H9 (cell line): Measurements from ENCODE around the gene CKLF. TPM values are rescaled to one million over a fixed set of nuclear protein-coding genes. Genes with fewer than 3 reads are reported as not detected.

Experiments used
- DNase-seq: peaks from one replicate; pipeline ENCODE4 v3.0.0-alpha.2; 2017
- H2AFZ ChIP-seq: one replicate; pipeline ENCODE4 v1.6.1; 2013; ENCODE audit warnings: mild to moderate bottlenecking, low read length, control low read depth, moderate library complexity
- H2AK5ac ChIP-seq: 2 replicates; pipeline ENCODE4 v1.6.1; 2013; ENCODE audit warnings: low read length, control low read depth, mixed read lengths; ENCODE audit not compliant: insufficient read length
- H2BK120ac ChIP-seq: one replicate; pipeline ENCODE4 v1.6.1; 2013; ENCODE audit warnings: low read depth, mild to moderate bottlenecking, low read length, control low read depth, inconsistent platforms; ENCODE audit not compliant: poor library complexity, severe bottlenecking
- H2BK12ac ChIP-seq: 2 replicates; pipeline ENCODE4 v1.6.1; 2013; ENCODE audit warnings: low read length, control low read depth, mixed read lengths, low read depth; ENCODE audit not compliant: insufficient read length
- H2BK15ac ChIP-seq: 2 replicates; pipeline ENCODE4 v1.6.1; 2013; ENCODE audit warnings: low read depth, low read length, control low read depth
- H2BK20ac ChIP-seq: one replicate; pipeline ENCODE4 v1.6.1; 2013; ENCODE audit warnings: low read depth, mild to moderate bottlenecking, low read length, control low read depth, inconsistent platforms; ENCODE audit not compliant: poor library complexity, severe bottlenecking
- H2BK5ac ChIP-seq: 2 replicates; pipeline ENCODE4 v1.6.1; 2013; ENCODE audit warnings: low read length, control low read depth, mixed read lengths; ENCODE audit not compliant: insufficient read length
- H3K14ac ChIP-seq: 2 replicates; pipeline ENCODE4 v1.6.1; 2013; ENCODE audit warnings: low read length, control low read depth; ENCODE audit not compliant: insufficient read depth
- H3K18ac ChIP-seq: 2 replicates; pipeline ENCODE4 v1.6.1; 2013; ENCODE audit warnings: low read depth, mild to moderate bottlenecking, mixed read lengths, low read length, control low read depth; ENCODE audit not compliant: insufficient read length
- H3K23ac ChIP-seq: 2 replicates; pipeline ENCODE4 v1.6.1; 2013; ENCODE audit warnings: low read length, control low read depth, mixed read lengths, low read depth; ENCODE audit not compliant: insufficient read length
- H3K23me2 ChIP-seq: 2 replicates; pipeline ENCODE4 v1.6.1; 2013; ENCODE audit warnings: low read depth, mild to moderate bottlenecking, mixed read lengths, low read length, control low read depth; ENCODE audit not compliant: insufficient read length, poor library complexity, severe bottlenecking
- H3K27ac ChIP-seq: 2 replicates; pipeline ENCODE4 v1.5.1; 2013; ENCODE audit warnings: low read length, control low read depth, mixed read lengths, low read depth; ENCODE audit not compliant: insufficient read length
- H3K27me3 ChIP-seq: 2 replicates; pipeline ENCODE4 v1.6.1; 2013; ENCODE audit warnings: low read length, control low read depth, inconsistent platforms; ENCODE audit not compliant: insufficient read depth
- H3K4ac ChIP-seq: 2 replicates; pipeline ENCODE4 v1.6.1; 2013; ENCODE audit warnings: low read depth, mild to moderate bottlenecking, control low read depth, inconsistent platforms, low read length, moderate library complexity
- H3K4me1 ChIP-seq: 2 replicates; pipeline ENCODE4 v1.6.1; 2013; ENCODE audit warnings: low read length, control low read depth, inconsistent platforms; ENCODE audit not compliant: insufficient read depth
- H3K4me2 ChIP-seq: 2 replicates; pipeline ENCODE4 v1.6.1; 2013; ENCODE audit warnings: low read length, control low read depth, mixed read lengths; ENCODE audit not compliant: insufficient read length, insufficient read depth
- H3K56ac ChIP-seq: 2 replicates; pipeline ENCODE4 v1.6.1; 2013; ENCODE audit warnings: low read depth, mild to moderate bottlenecking, mixed read lengths, low read length, control low read depth; ENCODE audit not compliant: insufficient read length
- H3K79me1 ChIP-seq: 2 replicates; pipeline ENCODE4 v1.6.1; 2013; ENCODE audit warnings: low read depth, mild to moderate bottlenecking, moderate library complexity, low read length, control low read depth, inconsistent platforms; ENCODE audit not compliant: insufficient read depth, poor library complexity, severe bottlenecking
- H3K79me2 ChIP-seq: 2 replicates; pipeline ENCODE4 v1.6.1; 2013; ENCODE audit warnings: low read length, control low read depth, inconsistent platforms; ENCODE audit not compliant: insufficient read depth
- H3K9ac ChIP-seq: 2 replicates; pipeline ENCODE4 v1.6.1; 2013; ENCODE audit warnings: low read length, control low read depth, mixed read lengths; ENCODE audit not compliant: insufficient read length; ENCODE audit errors: extremely low read depth
- H3K9me3 ChIP-seq: one replicate; pipeline ENCODE4 v1.6.1; 2013; ENCODE audit warnings: low read depth, low read length, inconsistent platforms; ENCODE audit not compliant: control insufficient read depth
- H3T11ph ChIP-seq: one replicate; pipeline ENCODE4 v1.6.1; 2013; ENCODE audit warnings: mild to moderate bottlenecking, low read length, control low read depth, inconsistent platforms
- H4K20me1 ChIP-seq: one replicate; pipeline ENCODE4 v1.6.1; 2013; ENCODE audit not compliant: control insufficient read depth, insufficient read length, insufficient read depth
- H4K5ac ChIP-seq: 2 replicates; pipeline ENCODE4 v1.6.1; 2013; ENCODE audit warnings: low read depth, mild to moderate bottlenecking, mixed read lengths, low read length, control low read depth; ENCODE audit not compliant: insufficient read length
- H4K8ac ChIP-seq: replicated peaks from 2 replicates; pipeline ENCODE4 v1.6.1; 2013; ENCODE audit warnings: low read length, control low read depth, mixed read lengths, low read depth; ENCODE audit not compliant: insufficient read length
- H4K91ac ChIP-seq: 2 replicates; pipeline ENCODE4 v1.6.1; 2013; ENCODE audit warnings: low read depth, mild to moderate bottlenecking, moderate library complexity, mixed read lengths, low read length, control low read depth; ENCODE audit not compliant: insufficient read length
- H3K27ac Mint-ChIP-seq, 3 experiments: 2 replicates in 2 of 3; 3 replicates in 1 of 3; pipeline ENCODE4 v1.8.0; 2020 to 2021; ENCODE audit warnings: mixed read lengths in 3 of 3, mild to moderate bottlenecking in 1 of 3, moderate library complexity in 1 of 3
- H3K27me3 Mint-ChIP-seq: 2 replicates; pipeline ENCODE4 v1.8.0; 2021; ENCODE audit warnings: low read depth, mild to moderate bottlenecking, moderate library complexity, mixed read lengths
- H3K36me3 Mint-ChIP-seq, 3 experiments: 2 replicates in 2 of 3; 3 replicates in 1 of 3; pipeline ENCODE4 v1.8.0; 2020 to 2021; ENCODE audit warnings: low read depth in 3 of 3, mixed read lengths in 3 of 3; ENCODE audit not compliant: insufficient read depth in 1 of 3
- H3K4me1 Mint-ChIP-seq, 2 experiments: 2 replicates each; pipeline ENCODE4 v1.8.0; 2020; ENCODE audit warnings: mixed read lengths in 2 of 2
- H3K4me3 Mint-ChIP-seq, 2 experiments: 2 replicates in 1 of 2; 3 replicates in 1 of 2; pipeline ENCODE4 v1.8.0; 2020 to 2021; ENCODE audit warnings: mild to moderate bottlenecking in 2 of 2, mixed read lengths in 2 of 2, moderate library complexity in 1 of 2
- H3K9me3 Mint-ChIP-seq, 2 experiments: 2 replicates in 1 of 2; 3 replicates in 1 of 2; pipeline ENCODE4 v1.8.0; 2020; ENCODE audit warnings: mild to moderate bottlenecking in 2 of 2, mixed read lengths in 2 of 2, moderate library complexity in 1 of 2
- CTCF ChIP-seq: fragments of 200-600 bp; sonication (generic); conservative IDR thresholded peaks from 3 replicates; pipeline ENCODE4 v1.8.0; 2021; ENCODE audit warnings: antibody characterized with exemption, mild to moderate bottlenecking
- WGBS: extraction: QIAGEN DNeasy Blood & Tissue Kit; methylation state at CpG from one replicate; pipeline ENCODE4 v1.1.7; 2013; ENCODE audit warnings: missing lambda C conversion rate, low lambda C conversion rate, mixed read lengths; ENCODE audit not compliant: insufficient read length; ENCODE audit errors: extremely low coverage; 5-methylcytosine and 5-hydroxymethylcytosine counted together
- total RNA-seq: library from RNA; stranded (reverse); gene quantifications from 2 replicates; pipeline ENCODE4 v1.2.1, GENCODE V29; 2021

CKLF gene
- total RNA-seq, 1 experiment from 2014 or later, result 23.1 TPM

DNA sequence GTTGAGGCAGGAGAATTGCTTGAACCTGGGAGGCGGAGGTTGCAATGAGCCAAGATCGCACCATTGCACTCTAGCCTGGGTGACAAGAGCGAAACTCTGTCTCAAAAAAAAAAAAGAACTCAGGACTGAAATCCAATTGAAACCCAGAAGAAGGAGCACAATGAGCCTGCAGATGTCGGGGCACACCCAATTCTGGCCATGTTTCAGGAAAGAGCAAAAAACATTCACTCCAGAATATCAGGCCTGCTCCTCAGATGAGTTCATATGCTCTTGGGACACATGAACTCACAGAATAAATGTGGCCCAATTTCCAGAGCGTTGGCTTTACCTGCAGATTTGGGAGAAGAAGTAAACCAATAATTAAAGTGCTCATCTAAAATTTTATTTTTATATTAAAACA, 23.9 kb downstream of the CKLF start:
- no peak overlapping the region for H2AK5ac ChIP-seq
- Mint-ChIP-seq H3K4me3 (no peak overlapping the region), H3K27ac (no peak overlapping the region), H3K9me3 (no peaks in the 10 kb centered on the region), H3K27me3 (peaks cover 35% of the 10 kb centered on the region), H3K36me3 (no peaks in the 10 kb centered on the region), H3K4me1 (peaks cover 22 to 24% of the 10 kb centered on the region in 2 experiments)
- H4K91ac ChIP-seq, result no peak overlapping the region
- no peak overlapping the region for H3K4me2 ChIP-seq
- no peak overlapping the region for H2BK15ac ChIP-seq
- H4K8ac ChIP-seq, result no peak overlapping the region
- DNase-seq, result no peak
- no peaks in the 10 kb centered on the region; the same call in 1 of the 2 replicates for H3K4me1 ChIP-seq
- H3K18ac ChIP-seq, result no peak overlapping the region
- H4K5ac ChIP-seq, result no peak overlapping the region
- H3K27ac ChIP-seq, result no peak overlapping the region
- no peak overlapping the region for H2BK12ac ChIP-seq
- H2BK20ac ChIP-seq, result no peak overlapping the region
- H3K23ac ChIP-seq, result no peak overlapping the region
- peaks cover 13% of the 10 kb centered on the region; the same call in 1 of the 2 replicates for H3K27me3 ChIP-seq
- H3K56ac ChIP-seq, result no peak overlapping the region
- H3K79me2 ChIP-seq, result no peaks in the 10 kb centered on the region
- no peaks in the 10 kb centered on the region for H3K9me3 ChIP-seq
- no peak for TF ChIP-seq CTCF
- no CpG with 5 or more reads among the region's 5 CpGs for WGBS
- no peaks in the 10 kb centered on the region for H3K23me2 ChIP-seq
- H2BK120ac ChIP-seq, result no peak overlapping the region
- H2BK5ac ChIP-seq, result no peak overlapping the region
- H3K9ac ChIP-seq, result no peak overlapping the region
- no peaks in the 10 kb centered on the region for H4K20me1 ChIP-seq
- no peak overlapping the region for H3K14ac ChIP-seq
- no peak overlapping the region for H3K4ac ChIP-seq
- no peak overlapping the region for H3T11ph ChIP-seq
- H3K79me1 ChIP-seq, result no peaks in the 10 kb centered on the region
- H2AFZ ChIP-seq, result no peak overlapping the region
